Right renal pelvis (tissue), 4 donors: ENCODE measurements around the gene TMEM35A. TPM values are rescaled to one million over a fixed set of nuclear protein-coding genes. Genes with fewer than 3 reads are reported as not detected.
A peak's percentile ranks its signal among the peaks of the same experiment; 100 is the strongest.
"Not testable (repeated sequence)": the region's sequence is repeated elsewhere in the genome, so short reads cannot be mapped to it uniquely, and the experiment has no call there.

ENCODE experiments used
- DNase-seq, 4 donors: peaks; one replicate each; pipeline ENCODE4 v3.0.0-alpha.2; 2013; ENCODE audit warnings: low read depth in 4 of 4, low spot score in 3 of 4, missing footprints in 1 of 4
- polyA plus RNA-seq, 4 donors: library from polyadenylated mRNA; unstranded; fragments of 120-200 nt; gene quantifications; one replicate each; pipeline ENCODE4 v1.2.1, GENCODE V29; 2013; ENCODE audit not compliant: insufficient read length in 4 of 4

Gene TMEM35A
- polyA plus RNA-seq: 10 to 100 TPM in 1 of 4 donors, 1 to 10 TPM in 3; 7.8 to 10.8 (median 9.1) TPM

- peak in 3 of 4 donors; percentile 15 to 23 (median 18) for DNase-seq
Observed at GRCh38 chrX:101078716-101079598, at the start of gene TMEM35A. TSS of gene TMEM35A (plus strand) at chrX:101078879. CDS start at chrX:101079003, 124 bp downstream.

- no peak for DNase-seq
Observed at GRCh38 chrX:101029665-101030064, 49.0 kb upstream of the TMEM35A start.

- DNase-seq: no peak
Observed at GRCh38 chrX:101037231-101037630, 41.4 kb upstream of the TMEM35A start.

- no peak for DNase-seq
Observed at GRCh38 chrX:101040197-101040596, 38.5 kb upstream of the TMEM35A start.

- peak in 1 of 4 donors; percentile 0 for DNase-seq
Observed at GRCh38 chrX:101051153-101051548, 27.5 kb upstream of the TMEM35A start.

- peak; percentile 19 to 43 (median 38) for DNase-seq
Observed at GRCh38 chrX:101051549-101052302, 27.0 kb upstream of the TMEM35A start, which contains the start of gene TRMT2B. TSS of gene TRMT2B (minus strand) at chrX:101052111. CDS start at chrX:101042289, 9,822 bp downstream.

- not testable (repeated sequence) for DNase-seq
Observed at GRCh38 chrX:101056551-101056950, 22.1 kb upstream of the TMEM35A start.

- no peak for DNase-seq
Observed at GRCh38 chrX:101057093-101057714, 21.5 kb upstream of the TMEM35A start.

GRCh38 chrX:101062176-101062575, 16.5 kb upstream of the TMEM35A start:
- no peak for DNase-seq

GRCh38 chrX:101071582-101071981, 7.1 kb upstream of the TMEM35A start:
- DNase-seq: no peak

GRCh38 chrX:101079736-101080270, 1.1 kb downstream of the TMEM35A start:
- DNase-seq: no peak

GRCh38 chrX:101080326-101081124, 1.8 kb downstream of the TMEM35A start:
- no peak for DNase-seq

GRCh38 chrX:101081231-101081630, 2.6 kb downstream of the TMEM35A start:
- no peak for DNase-seq

- no peak for DNase-seq
Observed at GRCh38 chrX:101091817-101092216, 13.1 kb downstream of the TMEM35A start.

- DNase-seq: peak; percentile 72 to 80 (median 79)
Observed at GRCh38 chrX:101097546-101098453, 19.1 kb downstream of the TMEM35A start, which contains the start of gene CENPI. TSS of gene CENPI (plus strand) at chrX:101098204. CDS start at chrX:101101071, 2,867 bp downstream.

- no peak for DNase-seq
Observed at GRCh38 chrX:101108284-101108683, 29.6 kb downstream of the TMEM35A start.

- no peak for DNase-seq
Observed at GRCh38 chrX:101117701-101118100, 39.0 kb downstream of the TMEM35A start.

- DNase-seq: no peak
Observed at GRCh38 chrX:101136235-101136634, 57.6 kb downstream of the TMEM35A start.
